HG03066 (cell line): ENCODE measurements around the gene OTOP3.

Source experiments
- ATAC-seq: cut with Tn5 transposase; IDR thresholded peaks from one replicate; pipeline ENCODE4 v1.9.1; 2021; ENCODE audit warnings: low read depth; ENCODE audit not compliant: unreplicated experiment

Gene OTOP3

GRCh38 chr17:74916851-74917199 lies 18.9 kb upstream of the OTOP3 start:
- ATAC-seq = no peak

- ATAC-seq = no peak
These were observed 18.3 kb upstream of the OTOP3 start for GRCh38 chr17:74917430-74917829.

- ATAC-seq = no peak
These were observed 16.8 kb upstream of the OTOP3 start for GRCh38 chr17:74918906-74919305.

- ATAC-seq = no peak
These were observed 16.0 kb upstream of the OTOP3 start for GRCh38 chr17:74919440-74920305.

- ATAC-seq = no peak
These were observed 15.4 kb upstream of the OTOP3 start for GRCh38 chr17:74920306-74920620.

GRCh38 chr17:74920642-74921025 lies 15.1 kb upstream of the OTOP3 start:
- no peak for ATAC-seq

GRCh38 chr17:74921026-74921681 lies 14.5 kb upstream of the OTOP3 start:
- ATAC-seq = no peak

GRCh38 chr17:74921769-74922168 lies 13.9 kb upstream of the OTOP3 start:
- no peak for ATAC-seq

GRCh38 chr17:74922172-74922571 lies 13.5 kb upstream of the OTOP3 start:
- ATAC-seq = no peak

GRCh38 chr17:74922694-74923537 lies 12.8 kb upstream of the OTOP3 start, which contains the start of gene USH1G:
Gene USH1G (minus strand): TSS chr17:74923255. CDS start chr17:74923073, 182 bp downstream.
- no peak for ATAC-seq

GRCh38 chr17:74923538-74924249 lies 12.0 kb upstream of the OTOP3 start:
- ATAC-seq = no peak

GRCh38 chr17:74924250-74924948 lies 11.3 kb upstream of the OTOP3 start, which contains the start of gene OTOP2:
Gene OTOP2 (plus strand): TSS chr17:74924273. CDS start chr17:74924633, 360 bp downstream.
- no peak for ATAC-seq

- no peak for ATAC-seq
These were observed 10.5 kb upstream of the OTOP3 start for GRCh38 chr17:74925242-74925641.

GRCh38 chr17:74928786-74929185 lies 6.9 kb upstream of the OTOP3 start:
- no peak for ATAC-seq

GRCh38 chr17:74930535-74931036 lies 5.1 kb upstream of the OTOP3 start:
- ATAC-seq = no peak

- no peak for ATAC-seq
These were observed 650 bp upstream of the OTOP3 start for GRCh38 chr17:74935048-74935447.

GRCh38 chr17:74936470-74936799 lies 737 bp downstream of the OTOP3 start:
- ATAC-seq = no peak

GRCh38 chr17:74937064-74938051 lies 1.7 kb downstream of the OTOP3 start:
- ATAC-seq = no peak
